ENCODE measurements around the gene DCXR.

Gene DCXR

DNA sequence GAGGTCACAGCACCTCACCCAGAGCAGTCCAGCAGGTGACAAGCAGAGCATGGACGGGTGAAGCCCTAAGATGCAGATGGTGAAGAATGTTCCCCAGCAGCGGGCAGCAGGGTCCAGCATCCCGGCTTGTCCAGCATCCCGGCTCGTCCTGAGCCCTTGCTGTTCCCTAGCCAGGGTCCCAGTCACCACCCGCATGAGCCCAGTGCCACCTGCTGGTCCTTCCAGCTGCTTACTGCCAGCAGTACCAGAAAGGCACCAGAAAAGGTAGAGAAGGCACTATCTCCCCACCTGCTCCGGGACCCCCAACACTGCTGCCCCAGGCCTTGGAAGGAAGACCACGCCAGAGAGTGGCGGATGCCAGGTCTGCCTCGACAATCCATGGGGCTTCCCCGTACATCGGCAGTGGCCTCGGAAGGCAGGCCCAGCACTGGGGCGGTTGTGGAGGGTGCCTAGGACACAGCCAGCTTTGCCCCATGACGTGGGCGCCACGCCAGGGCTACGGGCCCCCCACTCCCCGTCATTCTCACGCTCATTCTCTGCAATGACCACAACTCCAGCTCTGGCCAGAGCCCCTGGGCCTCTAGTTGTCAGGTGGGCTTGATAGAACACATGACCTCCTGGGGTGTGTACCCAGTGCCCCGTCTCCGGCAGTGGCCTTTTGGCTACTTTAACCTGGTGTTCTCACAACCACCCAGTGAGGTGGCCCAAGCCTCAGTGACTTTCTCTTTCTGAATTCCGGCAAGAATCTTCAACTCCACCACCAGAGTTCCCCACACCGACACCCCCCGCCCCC lies 16.2 kb downstream of the DCXR start:
- DNase-seq, result peak; percentile 31

GRCh38 chr17:82020572-82021106 lies 16.9 kb downstream of the DCXR start:
- DNase-seq, result no peak

DNA sequence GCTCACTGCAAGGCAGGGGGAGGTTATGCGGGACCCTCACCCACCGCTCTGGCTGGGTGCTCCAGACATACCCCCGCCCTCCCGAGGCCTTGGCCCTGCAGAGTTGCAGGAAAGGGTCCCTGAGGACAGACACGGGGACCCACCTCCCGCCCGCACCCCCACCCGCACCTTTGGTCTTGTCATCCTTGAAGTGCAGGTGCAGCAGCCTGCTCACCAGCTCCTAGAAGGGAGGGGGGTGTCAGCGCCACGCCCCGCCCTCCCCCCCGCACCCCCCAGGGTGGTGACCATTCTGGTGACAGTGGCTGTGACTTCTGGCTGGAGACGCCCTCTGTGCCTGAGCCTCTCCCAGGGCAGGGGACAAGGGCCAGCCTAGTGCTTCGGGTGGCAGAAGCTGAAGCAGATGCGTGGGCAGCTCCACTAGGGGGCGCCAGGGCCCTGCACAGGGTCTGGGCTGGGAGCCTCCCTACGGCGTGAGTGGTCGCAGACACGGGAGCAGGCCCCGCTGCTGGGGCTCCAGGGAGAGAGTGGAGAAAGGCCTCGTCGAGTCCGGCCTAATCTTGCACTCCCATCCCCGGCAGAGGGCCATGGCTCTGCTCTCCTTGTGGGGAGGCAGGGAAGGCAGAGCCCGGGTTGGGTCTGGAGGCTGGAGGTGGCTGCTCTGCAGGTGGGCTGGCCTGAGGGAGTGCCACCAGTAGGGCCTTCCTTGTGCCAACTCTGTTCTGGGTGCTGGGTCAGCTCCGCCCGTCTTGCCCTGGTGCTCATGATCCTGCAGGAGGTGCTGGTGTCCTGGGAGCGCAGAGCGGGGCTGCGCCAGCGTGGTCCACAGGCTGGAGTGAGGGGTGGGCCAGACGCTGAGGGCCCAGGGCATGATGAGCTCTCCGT lies 17.6 kb downstream of the DCXR start:
- DNase-seq, result peak; percentile 33

- no peak for DNase-seq
Measured at GRCh38 chr17:82018989-82019689, 18.4 kb downstream of the DCXR start.

- DNase-seq, result no peak
Measured at GRCh38 chr17:82018152-82018988, 19.1 kb downstream of the DCXR start.

DNA sequence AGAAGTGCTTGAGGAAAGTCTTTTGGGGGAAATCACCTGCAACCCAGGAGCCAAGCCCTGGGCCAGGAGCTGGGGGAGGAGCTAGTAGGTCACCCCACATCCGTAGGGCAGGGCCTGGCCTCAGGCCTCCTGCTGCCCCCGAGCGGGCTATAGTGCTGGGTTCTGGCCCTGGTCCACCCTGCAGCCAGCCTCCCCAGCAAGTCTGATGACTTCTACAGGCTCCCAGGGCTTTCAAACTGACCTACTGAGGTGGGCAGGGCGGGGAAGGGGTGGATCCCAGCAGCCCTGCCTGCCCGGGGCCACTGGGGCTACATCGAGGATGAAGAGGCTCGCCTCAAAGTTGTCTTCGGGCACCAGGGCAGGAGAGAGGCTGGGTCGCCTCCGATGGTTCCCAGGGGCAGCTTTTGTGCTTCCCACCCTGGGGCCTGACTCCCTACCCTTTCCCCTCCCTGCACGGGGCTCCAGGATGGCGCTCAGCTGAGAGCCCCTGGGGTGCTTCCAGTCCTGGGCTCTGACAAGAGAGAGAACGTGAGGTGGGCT lies 19.8 kb downstream of the DCXR start:
- DNase-seq, result no peak

- DNase-seq, result no peak
Measured at GRCh38 chr17:82016875-82017459, 20.5 kb downstream of the DCXR start.

DNA sequence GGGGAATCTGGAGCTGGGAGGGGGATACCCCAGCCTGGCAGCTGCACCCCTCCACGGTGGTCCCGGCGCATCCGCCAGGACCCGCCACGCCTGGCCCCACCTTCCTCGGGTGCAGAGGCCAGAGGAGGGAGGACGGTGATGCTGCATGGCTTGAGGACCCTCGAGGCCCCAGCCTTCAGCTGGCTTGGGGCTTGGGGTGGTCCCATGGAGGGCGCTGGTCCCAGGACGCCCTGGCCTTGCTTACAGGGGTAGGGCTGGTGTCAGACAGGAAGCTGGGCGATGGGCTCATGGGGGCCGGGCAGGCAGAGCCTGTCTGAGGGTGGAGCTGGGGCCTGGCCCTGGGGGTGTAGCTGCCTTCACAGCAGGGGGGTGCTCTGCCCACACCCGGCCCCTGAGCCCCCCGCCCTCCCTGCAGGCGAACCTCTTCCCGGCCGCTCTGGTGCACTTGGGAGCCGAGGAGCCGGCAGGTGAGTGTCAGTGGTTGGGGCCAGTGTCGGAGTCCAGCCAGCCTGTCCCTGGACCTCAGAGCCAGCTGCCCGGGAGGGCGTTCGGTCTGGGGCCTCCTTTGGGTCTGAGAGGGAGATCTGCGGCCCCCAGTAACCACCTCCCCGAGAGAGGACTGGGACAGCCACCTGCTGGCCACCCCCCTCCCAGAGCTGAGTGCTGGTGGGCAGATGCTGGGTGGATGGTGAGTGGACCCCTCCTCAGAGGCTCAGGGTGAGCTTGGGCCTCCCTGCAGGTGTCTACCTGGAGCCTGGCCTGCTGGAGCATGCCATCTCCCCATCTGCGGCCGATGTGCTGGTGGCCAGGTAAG lies 21.2 kb downstream of the DCXR start:
- DNase-seq, result no peak

DNA sequence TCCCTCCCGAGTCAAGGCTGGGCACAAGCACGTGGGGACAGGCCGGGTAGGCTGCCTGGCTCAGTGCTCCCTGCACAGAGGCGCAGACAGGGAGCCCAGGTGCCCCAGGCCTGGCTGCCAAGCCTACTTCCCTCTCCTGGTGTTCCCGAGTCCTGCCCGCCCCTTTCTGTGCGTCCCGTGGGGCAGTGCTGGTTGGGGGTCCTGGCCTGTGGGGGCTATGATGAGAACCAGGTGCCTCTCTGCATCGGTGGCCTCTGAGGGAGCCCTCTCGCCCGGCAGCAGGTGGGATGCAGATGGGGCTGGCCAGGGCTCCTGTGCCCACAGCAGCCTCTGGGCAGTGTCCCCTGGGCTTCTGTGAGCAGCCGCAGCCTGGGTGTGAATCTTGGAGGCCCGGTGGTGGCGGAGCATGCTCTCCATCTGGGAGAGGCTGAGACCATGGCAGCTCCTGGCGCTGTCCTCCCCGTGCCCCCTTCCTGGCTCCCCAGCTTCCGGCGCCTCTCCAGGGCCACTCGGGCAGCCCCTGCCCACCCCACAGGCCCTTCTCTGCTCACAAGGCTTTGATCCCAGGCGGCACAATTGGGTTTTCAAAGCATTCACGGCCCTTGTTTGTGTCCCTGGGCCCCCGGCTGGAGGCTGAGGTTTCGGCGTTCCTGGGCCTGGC lies 22.1 kb downstream of the DCXR start:
- no peak for DNase-seq

- no peak for DNase-seq
Measured at GRCh38 chr17:82014971-82015310, 22.6 kb downstream of the DCXR start.

DNA sequence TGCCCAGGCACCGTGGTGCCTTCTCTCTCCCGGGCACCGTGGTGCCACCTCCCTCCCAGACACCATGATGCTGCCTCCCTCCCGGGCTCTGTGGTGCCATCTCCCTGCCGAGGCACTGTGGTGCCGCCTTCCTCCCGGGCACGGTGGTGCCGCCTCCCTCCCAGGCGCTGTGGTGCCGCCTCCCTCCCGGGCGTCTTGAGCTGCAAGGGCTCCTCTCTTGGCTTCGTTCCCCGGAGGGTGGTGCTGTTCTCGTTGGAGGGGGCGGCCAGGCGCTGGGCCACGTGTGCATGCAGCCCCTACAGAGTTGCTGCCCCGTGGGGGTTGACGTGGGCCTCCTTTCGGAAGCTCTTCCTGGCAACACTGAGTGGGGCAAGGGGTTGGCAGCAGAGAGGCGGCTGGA lies 23.1 kb downstream of the DCXR start:
- DNase-seq, result no peak

DNA sequence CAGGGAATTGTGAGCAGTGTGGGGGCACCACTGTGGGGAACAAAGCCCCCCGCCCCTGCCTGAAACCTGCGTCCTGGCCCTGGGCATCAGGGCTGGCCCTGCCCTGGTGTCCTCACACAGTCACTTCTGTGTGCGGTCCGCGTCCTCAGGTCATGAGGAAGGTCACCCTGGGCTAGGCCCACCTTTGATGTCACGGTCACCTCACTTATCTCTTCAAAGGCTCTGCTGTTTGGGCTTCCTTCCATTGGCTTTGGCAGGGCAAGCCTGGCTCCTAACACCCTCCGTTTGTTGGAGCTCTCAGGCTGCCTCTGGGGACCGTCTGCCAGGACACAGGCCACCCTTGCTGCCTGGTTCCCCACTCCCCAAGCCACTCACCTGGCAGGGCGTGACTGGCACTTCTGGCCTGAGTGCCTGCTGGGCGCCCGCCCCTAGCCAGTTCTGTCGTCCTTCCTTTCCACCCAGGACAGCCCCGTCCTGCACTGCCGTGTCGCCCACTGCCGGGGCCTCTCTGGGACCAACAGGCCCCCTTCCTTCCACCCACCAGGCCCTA lies 23.6 kb downstream of the DCXR start:
- no peak for DNase-seq

DNA sequence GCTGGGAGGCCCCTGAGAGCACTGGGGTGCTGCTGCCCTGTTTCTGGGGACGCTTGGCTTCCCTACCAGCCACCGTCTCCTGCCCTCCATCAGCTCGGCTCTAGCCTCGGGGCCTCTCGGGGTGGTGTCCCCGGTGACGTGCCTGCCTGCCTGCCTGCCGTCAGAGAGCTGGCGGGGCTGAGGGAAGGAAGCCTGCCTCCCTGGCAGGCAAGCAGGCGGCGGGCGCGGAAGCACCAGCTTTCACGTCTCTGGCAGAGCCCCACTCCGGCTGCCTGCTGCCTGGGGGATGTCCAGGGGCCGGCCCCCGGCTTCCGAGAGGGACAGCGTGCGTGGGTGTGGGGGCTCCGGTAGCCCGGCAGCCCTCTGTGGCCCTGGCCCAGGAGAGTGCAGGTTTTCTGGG lies 24.2 kb downstream of the DCXR start:
- no peak for DNase-seq

GRCh38 chr17:82012640-82013295 lies 24.7 kb downstream of the DCXR start:
- no peak for DNase-seq

- DNase-seq, result no peak
Measured at GRCh38 chr17:82012261-82012639, 25.2 kb downstream of the DCXR start.

- no peak for DNase-seq
Measured at GRCh38 chr17:82011617-82012187, 25.8 kb downstream of the DCXR start.

- no peak for DNase-seq
Measured at GRCh38 chr17:82010575-82011525, 26.6 kb downstream of the DCXR start.

DNA sequence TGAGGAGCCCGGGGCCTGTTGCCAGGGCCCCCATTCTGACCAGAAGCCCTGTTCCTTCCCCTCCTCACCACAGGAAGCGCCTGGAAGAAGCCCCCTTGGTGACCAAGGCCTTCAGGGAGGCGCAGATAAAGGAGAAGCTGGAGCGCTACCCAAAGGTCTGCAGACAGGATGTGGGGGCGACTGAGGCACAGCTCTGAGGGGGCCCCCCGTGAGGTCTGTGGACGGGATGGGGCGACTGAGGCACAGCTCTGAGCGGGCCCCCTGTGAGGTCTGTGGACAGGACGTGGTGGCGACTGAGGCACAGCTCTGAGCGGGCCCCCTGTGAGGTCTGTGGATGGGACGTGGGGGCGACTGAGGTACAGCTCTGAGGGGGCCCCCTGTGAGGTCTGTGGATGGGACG lies 28.1 kb downstream of the DCXR start:
- no peak for DNase-seq
